Prostate gland (tissue), 2 donors: ENCODE results near the gene BRD3OS. TPM values are rescaled to one million over a fixed set of nuclear protein-coding genes. Genes with fewer than 3 reads are reported as not detected.

Experiments used
- DNase-seq: peaks from one replicate; pipeline ENCODE4 v3.0.0-alpha.2; 2019; ENCODE audit warnings: low spot score
- H3K27ac ChIP-seq, 2 donors: fragments of 200-600 bp; sonication (generic); 2 replicates each; pipeline ENCODE4 v1.5.1; 2017 to 2019
- H3K27me3 ChIP-seq: fragments of 200-600 bp; sonication (generic); replicated peaks from 2 replicates; pipeline ENCODE4 v1.5.1; 2019; ENCODE audit not compliant: insufficient read depth
- H3K36me3 ChIP-seq, 2 donors: fragments of 200-600 bp; sonication (generic); 1 replicate in 1 of 2; 2 replicates in 1 of 2; pipeline versions ENCODE4 v1.5.1 to v1.8.1; 2017 to 2019
- H3K4me1 ChIP-seq: fragments of 200-600 bp; sonication (generic); replicated peaks from 2 replicates; pipeline ENCODE4 v1.5.1; 2019
- H3K4me3 ChIP-seq, 2 donors: fragments of 200-600 bp; sonication (generic); 2 replicates each; pipeline ENCODE4 v1.5.1; 2017 to 2019
- H3K9me3 ChIP-seq: fragments of 200-600 bp; sonication (generic); 2 replicates; pipeline ENCODE4 v1.5.1; 2017
- POLR2A ChIP-seq: fragments of 450-650 bp; IDR thresholded peaks from one replicate; pipeline ENCODE4 v1.6.1; 2016; ENCODE audit warnings: antibody characterized with exemption, mild to moderate bottlenecking
- POLR2AphosphoS5 ChIP-seq: sonication (generic); formaldehyde crosslinking; IDR thresholded peaks from one replicate; pipeline ENCODE4 v1.6.1; 2017; ENCODE audit warnings: antibody characterized with exemption
- WGBS: methylation state at CpG from one replicate; pipeline ENCODE4 v1.1.5; 2018; 5-methylcytosine and 5-hydroxymethylcytosine counted together
- intact Hi-C: fragments of 100-400 bp; cut with DNase I; formaldehyde crosslinking; loops from one replicate; pipeline ENCODE4 v1.14.2; 2022
- total RNA-seq, 2 donors: library from RNA; depleted of rRNA; stranded (reverse); fragments of >200 nt; gene quantifications; one replicate each; pipeline ENCODE4 v1.1.0, GENCODE V29; 2016
- TF ChIP-seq, protein P1 (sequence below), 4 experiments: fragments of 200-600 bp in 2 of 4; fragments of 450-650 bp in 2 of 4; sonication (generic) in 2 of 4; IDR thresholded peaks; 1 replicate in 3 of 4; 2 replicates in 1 of 4; pipeline ENCODE4 v1.5.1; 2016 to 2019; ENCODE audit warnings: antibody characterized with exemption in 4 of 4, mild to moderate bottlenecking in 2 of 4, moderate library complexity in 2 of 4

Gene BRD3OS
- total RNA-seq, 2 donors from 2014 or later = 16.2 to 30.1 TPM

DNA sequence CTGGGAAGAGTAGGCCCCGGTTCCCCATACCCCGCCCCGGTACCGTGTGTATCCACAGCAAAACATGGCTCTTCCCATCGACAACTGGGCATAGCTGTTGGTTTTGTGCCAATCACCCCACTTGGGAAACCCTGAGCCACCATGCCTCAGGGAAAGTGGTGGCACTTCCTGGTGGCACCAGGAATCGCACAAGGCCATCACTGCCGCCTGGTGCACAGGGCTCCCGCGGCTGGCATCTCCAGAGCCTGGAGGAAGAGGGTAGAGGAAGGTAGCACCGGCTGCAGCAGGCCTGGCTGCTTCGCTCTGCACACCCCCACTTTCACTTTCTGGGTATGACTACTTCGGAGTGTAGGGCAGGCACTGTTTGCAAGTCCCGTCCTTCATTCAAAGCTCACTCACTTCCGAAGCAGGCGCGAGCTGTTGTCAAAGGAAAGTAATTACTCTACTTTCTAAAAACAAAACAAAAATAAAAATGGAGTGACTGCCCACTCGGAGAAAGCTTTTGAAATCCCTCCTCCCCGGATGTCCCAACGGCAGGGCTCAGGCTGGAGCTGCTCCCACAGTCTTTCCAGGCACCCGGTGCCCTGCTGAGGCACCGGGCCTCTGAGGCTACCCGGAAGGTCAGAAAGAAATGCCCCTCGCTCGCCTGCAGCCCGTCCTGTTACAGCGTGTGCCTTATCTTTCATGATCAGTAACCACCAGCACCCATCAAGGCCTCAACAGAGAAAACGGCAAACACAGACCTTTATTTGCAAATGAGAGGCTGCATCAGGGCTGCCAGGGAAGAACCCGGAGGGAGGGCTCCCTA lies 40.5 kb downstream of the BRD3OS start:
- no peaks in the 10 kb centered on the region for H3K27me3 ChIP-seq
- no peaks in the 10 kb centered on the region for H3K36me3 ChIP-seq
- H3K9me3 ChIP-seq = no peaks in the 10 kb centered on the region
- intact Hi-C loops = loop anchor here (5.0 to 10.0 kb wide), 3 partner anchors 39 to 369 kb away; partner anchors contain the start of gene BRD3OS
- H3K4me3 ChIP-seq = peak overlapping the region; percentile 66 to 93
- H3K27ac ChIP-seq = peak overlapping the region; percentile 75 to 79
- WGBS = 13% methylated on average over 28 of the region's 28 CpGs
- H3K4me1 ChIP-seq = peaks cover 29% of the 10 kb centered on the region
- no peak for DNase-seq
- TF ChIP-seq POLR2A (no peak), POLR2AphosphoS5 (no peak)
- TF ChIP-seq, protein P1, sequence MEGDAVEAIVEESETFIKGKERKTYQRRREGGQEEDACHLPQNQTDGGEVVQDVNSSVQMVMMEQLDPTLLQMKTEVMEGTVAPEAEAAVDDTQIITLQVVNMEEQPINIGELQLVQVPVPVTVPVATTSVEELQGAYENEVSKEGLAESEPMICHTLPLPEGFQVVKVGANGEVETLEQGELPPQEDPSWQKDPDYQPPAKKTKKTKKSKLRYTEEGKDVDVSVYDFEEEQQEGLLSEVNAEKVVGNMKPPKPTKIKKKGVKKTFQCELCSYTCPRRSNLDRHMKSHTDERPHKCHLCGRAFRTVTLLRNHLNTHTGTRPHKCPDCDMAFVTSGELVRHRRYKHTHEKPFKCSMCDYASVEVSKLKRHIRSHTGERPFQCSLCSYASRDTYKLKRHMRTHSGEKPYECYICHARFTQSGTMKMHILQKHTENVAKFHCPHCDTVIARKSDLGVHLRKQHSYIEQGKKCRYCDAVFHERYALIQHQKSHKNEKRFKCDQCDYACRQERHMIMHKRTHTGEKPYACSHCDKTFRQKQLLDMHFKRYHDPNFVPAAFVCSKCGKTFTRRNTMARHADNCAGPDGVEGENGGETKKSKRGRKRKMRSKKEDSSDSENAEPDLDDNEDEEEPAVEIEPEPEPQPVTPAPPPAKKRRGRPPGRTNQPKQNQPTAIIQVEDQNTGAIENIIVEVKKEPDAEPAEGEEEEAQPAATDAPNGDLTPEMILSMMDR (IDR thresholded peaks at IDR 0.05) = peak in 1 of 4 experiments; percentile 6

DNA sequence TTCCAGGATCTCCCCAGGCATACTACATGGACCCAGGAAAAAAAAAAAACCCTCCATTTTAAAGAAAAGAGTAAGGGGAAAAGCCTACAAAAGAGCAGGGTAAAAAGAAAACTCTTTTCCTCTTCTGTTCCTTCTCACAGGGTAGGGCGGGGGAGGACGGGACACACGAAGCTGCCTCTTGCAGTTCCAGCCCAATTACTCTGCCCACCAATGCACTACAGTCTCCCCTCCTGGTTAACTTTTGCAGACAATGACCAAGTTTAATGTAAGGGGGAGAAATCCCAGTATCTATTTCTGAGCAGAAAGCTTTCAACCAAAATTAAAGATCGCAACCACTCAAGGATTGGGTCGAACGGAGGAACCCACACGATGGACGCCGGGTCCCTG lies 41.2 kb downstream of the BRD3OS start:
- no peak for DNase-seq
- H3K4me3 ChIP-seq = peak overlapping the region; percentile 66 to 93
- intact Hi-C loops = loop anchor here (5.0 to 10.0 kb wide), 3 partner anchors 39 to 368 kb away; partner anchors contain the start of gene BRD3OS
- peak overlapping the region; percentile 75 to 79 for H3K27ac ChIP-seq
- H3K4me1 ChIP-seq = peaks cover 22% of the 10 kb centered on the region
- H3K36me3 ChIP-seq = no peaks in the 10 kb centered on the region
- H3K27me3 ChIP-seq = no peaks in the 10 kb centered on the region
- 2% methylated on average over 9 of the region's 9 CpGs for WGBS
- no peak for TF ChIP-seq POLR2AphosphoS5
- TF ChIP-seq, protein P1 (IDR thresholded peaks at IDR 0.05) = no peak
- no peaks in the 10 kb centered on the region for H3K9me3 ChIP-seq

DNA sequence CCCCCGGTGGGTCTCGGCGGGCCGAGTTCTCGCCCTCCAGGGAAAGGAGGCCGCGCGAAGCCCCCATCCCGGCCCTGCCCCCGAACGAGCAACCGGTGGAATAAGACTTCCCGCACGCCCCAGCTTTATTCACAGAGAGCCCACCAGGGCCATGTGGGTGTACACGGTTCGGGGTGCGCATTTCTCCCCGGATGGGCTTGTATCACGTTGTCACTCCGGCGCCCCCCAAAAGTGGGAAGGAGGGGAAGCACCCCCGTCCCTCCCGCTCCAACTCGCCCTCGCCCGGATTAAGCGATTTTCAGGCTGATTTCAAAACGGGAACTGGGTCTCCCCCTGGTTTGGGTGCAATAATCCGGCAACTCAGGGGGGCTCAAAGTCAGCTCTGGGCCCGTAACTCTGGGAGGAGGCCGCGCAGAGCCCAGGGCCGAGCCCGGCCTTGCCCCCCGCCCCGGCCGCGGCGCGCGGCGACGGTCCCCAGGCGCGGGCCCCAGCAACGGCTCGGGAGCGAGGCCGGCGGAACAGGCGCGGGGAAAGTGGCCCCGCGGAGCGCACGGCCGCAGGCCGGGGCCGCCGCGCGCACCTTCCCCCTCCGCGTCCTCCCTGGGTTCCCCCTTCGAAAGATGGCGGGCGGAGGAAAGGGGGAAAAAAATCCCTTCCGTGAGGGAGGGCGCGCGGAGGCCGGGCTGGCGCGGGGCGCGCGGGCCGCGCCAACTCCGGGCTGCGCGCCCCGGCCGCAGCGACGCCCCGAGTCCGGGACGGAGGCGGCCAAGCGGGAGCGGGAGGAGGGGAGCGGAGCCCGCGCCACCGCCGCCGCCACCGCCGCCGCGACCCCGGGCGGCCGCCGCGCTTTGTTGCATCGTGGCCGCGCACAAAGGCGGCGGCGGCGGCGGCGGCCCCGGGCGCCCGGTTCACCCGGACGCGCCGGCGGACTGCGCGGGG lies 41.9 kb downstream of the BRD3OS start:
- H3K27me3 ChIP-seq = no peaks in the 10 kb centered on the region
- no peaks in the 10 kb centered on the region for H3K9me3 ChIP-seq
- peak overlapping the region; percentile 75 to 79 for H3K27ac ChIP-seq
- peaks cover 15% of the 10 kb centered on the region for H3K4me1 ChIP-seq
- H3K36me3 ChIP-seq = no peaks in the 10 kb centered on the region
- no peak for TF ChIP-seq POLR2A
- TF ChIP-seq, protein P1 (IDR thresholded peaks at IDR 0.05) = no peak
- TF ChIP-seq POLR2AphosphoS5 = no peak
- WGBS = under 1% methylated on average over 121 of the region's 126 CpGs
- intact Hi-C loops = loop anchor here (5.0 to 10.0 kb wide), 3 partner anchors 40 to 368 kb away; partner anchors contain the start of gene BRD3OS
- H3K4me3 ChIP-seq = peak overlapping the region; percentile 66 to 93
- DNase-seq = no peak

DNA sequence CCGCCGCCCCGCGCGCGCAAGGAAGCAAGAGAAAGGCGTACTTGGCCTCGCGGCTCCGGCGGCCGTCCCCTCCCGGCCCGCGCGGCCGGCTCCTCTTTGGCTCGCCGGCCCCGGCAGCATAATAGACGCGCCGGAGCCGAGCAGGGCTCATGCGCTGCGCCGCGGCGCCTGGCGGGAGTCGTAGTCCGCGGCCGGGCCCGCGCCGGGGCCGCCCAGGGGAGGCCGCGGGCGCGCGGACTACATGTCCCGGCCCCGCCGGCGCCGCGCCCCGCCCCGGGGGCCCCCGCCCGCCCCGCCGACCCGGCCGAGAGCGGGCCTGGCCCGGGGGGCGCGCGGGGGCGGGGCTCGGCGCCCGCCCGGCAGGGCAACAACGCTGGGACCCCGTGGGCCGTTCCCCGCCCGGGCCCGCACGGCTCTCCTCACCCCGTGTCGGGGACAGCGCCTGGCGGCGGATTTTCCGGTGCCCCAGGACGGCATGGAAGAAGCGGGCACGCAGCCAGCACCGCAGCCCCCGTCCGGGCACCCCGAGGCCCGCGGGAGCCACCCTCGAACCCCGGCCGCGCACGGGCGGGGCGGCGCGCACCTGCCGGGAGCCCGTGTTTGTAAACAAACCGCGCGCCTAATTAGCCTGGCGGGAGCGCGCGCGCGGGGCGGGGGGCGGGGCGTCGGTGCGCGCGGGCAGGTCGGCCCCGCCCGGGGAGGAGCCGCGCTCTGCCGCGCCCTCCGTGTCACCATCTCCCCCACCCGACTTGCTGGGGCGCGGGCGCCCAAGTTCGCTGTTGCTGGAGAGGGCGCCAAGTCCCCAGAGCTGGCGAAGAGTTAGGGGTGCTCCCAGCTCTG lies 42.8 kb downstream of the BRD3OS start, which contains the start of gene BRD3:
BRD3 (minus strand) TSS at position 123 of the 840 bp plus-strand sequence. CDS start 14,549 bp downstream, outside the sequence.
- peak within 1 kb of the TSS; percentile 93 to 95 for H3K4me3 ChIP-seq

More for the DNA sequence above, 42.8 kb downstream of the BRD3OS start, which contains the start of gene BRD3:
- peak; percentile 83 for DNase-seq
- Histone ChIP-seq H3K4me1 (peaks cover 10% of the 10 kb centered on the region), H3K9me3 (no peaks in the 10 kb centered on the region), H3K27me3 (no peaks in the 10 kb centered on the region), H3K36me3 (no peaks in the 10 kb centered on the region), H3K27ac (peak within 1 kb of the TSS; percentile 95 to 99)
- peak; percentile 83 for TF ChIP-seq POLR2A
- TF ChIP-seq, protein P1 (IDR thresholded peaks at IDR 0.05) = no peak
- peak; percentile 67 for TF ChIP-seq POLR2AphosphoS5
- 1% methylated on average over 107 of the region's 131 CpGs for WGBS
- intact Hi-C loops = loop anchor here (5.0 to 10.0 kb wide), 3 partner anchors 41 to 367 kb away; partner anchors contain the start of gene BRD3OS
